Uterus (tissue), 2 donors: ENCODE measurements around the gene CMC2.

ENCODE experiments used
- CTCF ChIP-seq, 4 experiments: fragments of 200-600 bp in 2 of 4; fragments of 450-650 bp in 2 of 4; sonication (generic) in 2 of 4; IDR thresholded peaks; one replicate each; pipeline ENCODE4 v1.5.1; 2016 to 2019; ENCODE audit warnings: antibody characterized with exemption in 4 of 4, mild to moderate bottlenecking in 2 of 4, moderate library complexity in 1 of 4
- POLR2A ChIP-seq, 2 donors: fragments of 450-650 bp; IDR thresholded peaks; one replicate each; pipeline ENCODE4 v1.6.1; 2016; ENCODE audit warnings: antibody characterized with exemption in 2 of 2, mild to moderate bottlenecking in 1 of 2, moderate library complexity in 1 of 2

DNA sequence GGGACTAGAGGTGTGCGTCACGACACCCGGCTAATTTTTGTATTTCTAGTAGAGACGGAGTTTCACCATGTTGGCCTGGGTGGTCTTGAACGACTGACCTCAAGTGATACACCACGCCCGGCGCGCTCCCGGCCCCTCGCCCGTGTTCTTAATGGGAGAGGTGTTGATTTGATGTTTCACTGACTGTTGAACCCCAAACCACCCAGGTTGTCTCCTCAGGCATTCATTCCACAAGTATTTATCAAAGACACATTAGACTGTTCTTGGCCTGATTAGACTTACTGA is 1.8 kb upstream of the CMC2 start:
- TF ChIP-seq CTCF (IDR thresholded peaks at IDR 0.05) (no peak), POLR2A (IDR thresholded peaks at IDR 0.05) (no peak)
